MM.1S (cell line): ENCODE data around the gene SPDYE1.

ENCODE experiments used
- DNase-seq: peaks from one replicate; pipeline ENCODE4 v3.0.0-alpha.2; 2015
- H2AFZ ChIP-seq: fragments of 300-600 bp; sonication (generic); 2 replicates; pipeline ENCODE4 v1.6.0; 2016; ENCODE audit warnings: antibody characterized with exemption, low read length
- H3F3A ChIP-seq: fragments of 300-600 bp; sonication (generic); 2 replicates; pipeline ENCODE4 v1.6.1; 2016; ENCODE audit warnings: mild to moderate bottlenecking, antibody characterized with exemption, low read length, moderate library complexity, mixed read lengths; ENCODE audit not compliant: insufficient read depth
- H3K27ac ChIP-seq: fragments of 300-600 bp; sonication (generic); 2 replicates; pipeline ENCODE4 v1.5.1; 2016; ENCODE audit warnings: mild to moderate bottlenecking, low read length
- H3K27me3 ChIP-seq: fragments of 300-600 bp; sonication (generic); replicated peaks from 2 replicates; pipeline ENCODE4 v1.6.0; 2016; ENCODE audit warnings: low read length; ENCODE audit not compliant: insufficient read depth
- H3K36me3 ChIP-seq: fragments of 300-600 bp; sonication (generic); replicated peaks from 2 replicates; pipeline ENCODE4 v1.6.1; 2016; ENCODE audit warnings: mild to moderate bottlenecking, low read length, mixed read lengths; ENCODE audit not compliant: insufficient read depth
- H3K4me1 ChIP-seq: fragments of 300-600 bp; sonication (generic); 2 replicates; pipeline ENCODE4 v1.6.1; 2016; ENCODE audit warnings: low read length, mixed read lengths
- H3K4me2 ChIP-seq: fragments of 300-600 bp; sonication (generic); 2 replicates; pipeline ENCODE4 v1.6.0; 2016; ENCODE audit warnings: low read depth, low read length
- H3K4me3 ChIP-seq: fragments of 300-600 bp; sonication (generic); 2 replicates; pipeline ENCODE4 v1.5.1; 2016; ENCODE audit warnings: low read length, mixed read lengths
- H3K79me2 ChIP-seq: fragments of 300-600 bp; sonication (generic); 2 replicates; pipeline ENCODE4 v1.6.1; 2016; ENCODE audit warnings: mixed run types, low read length, mixed read lengths
- H3K9ac ChIP-seq: fragments of 300-600 bp; sonication (generic); 2 replicates; pipeline ENCODE4 v1.6.1; 2016; ENCODE audit warnings: low read length, mixed read lengths
- H3K9me2 ChIP-seq: fragments of 300-600 bp; sonication (generic); replicated peaks from 2 replicates; pipeline ENCODE4 v1.6.1; 2016; ENCODE audit warnings: mild to moderate bottlenecking, low read length, mixed read lengths; ENCODE audit not compliant: insufficient read depth
- H3K9me3 ChIP-seq: fragments of 300-600 bp; sonication (generic); replicated peaks from 2 replicates; pipeline ENCODE4 v1.6.1; 2016; ENCODE audit warnings: mild to moderate bottlenecking, low read length, mixed read lengths; ENCODE audit not compliant: insufficient read depth
- H4K20me1 ChIP-seq: fragments of 300-600 bp; sonication (generic); 2 replicates; pipeline ENCODE4 v1.6.1; 2016; ENCODE audit warnings: mild to moderate bottlenecking, low read length, moderate library complexity, mixed read lengths; ENCODE audit not compliant: insufficient read depth
- EZH2 ChIP-seq: fragments of 300-600 bp; sonication (generic); optimal IDR thresholded peaks from 2 replicates; pipeline ENCODE3; 2017; ENCODE audit warnings: low read depth, mild to moderate bottlenecking, antibody characterized with exemption, low read length, mixed read lengths
- EZH2phosphoT487 ChIP-seq: fragments of 300-600 bp; sonication (generic); IDR thresholded peaks from 2 replicates; pipeline ENCODE4 v1.6.1; 2018; ENCODE audit warnings: antibody characterized with exemption, low read length
- TF ChIP-seq, protein P1 (sequence below): fragments of 300-600 bp; sonication (generic); IDR thresholded peaks from 2 replicates; pipeline ENCODE4 v1.5.1; 2016; ENCODE audit warnings: antibody characterized with exemption, low read length, mixed read lengths

Gene SPDYE1

DNA sequence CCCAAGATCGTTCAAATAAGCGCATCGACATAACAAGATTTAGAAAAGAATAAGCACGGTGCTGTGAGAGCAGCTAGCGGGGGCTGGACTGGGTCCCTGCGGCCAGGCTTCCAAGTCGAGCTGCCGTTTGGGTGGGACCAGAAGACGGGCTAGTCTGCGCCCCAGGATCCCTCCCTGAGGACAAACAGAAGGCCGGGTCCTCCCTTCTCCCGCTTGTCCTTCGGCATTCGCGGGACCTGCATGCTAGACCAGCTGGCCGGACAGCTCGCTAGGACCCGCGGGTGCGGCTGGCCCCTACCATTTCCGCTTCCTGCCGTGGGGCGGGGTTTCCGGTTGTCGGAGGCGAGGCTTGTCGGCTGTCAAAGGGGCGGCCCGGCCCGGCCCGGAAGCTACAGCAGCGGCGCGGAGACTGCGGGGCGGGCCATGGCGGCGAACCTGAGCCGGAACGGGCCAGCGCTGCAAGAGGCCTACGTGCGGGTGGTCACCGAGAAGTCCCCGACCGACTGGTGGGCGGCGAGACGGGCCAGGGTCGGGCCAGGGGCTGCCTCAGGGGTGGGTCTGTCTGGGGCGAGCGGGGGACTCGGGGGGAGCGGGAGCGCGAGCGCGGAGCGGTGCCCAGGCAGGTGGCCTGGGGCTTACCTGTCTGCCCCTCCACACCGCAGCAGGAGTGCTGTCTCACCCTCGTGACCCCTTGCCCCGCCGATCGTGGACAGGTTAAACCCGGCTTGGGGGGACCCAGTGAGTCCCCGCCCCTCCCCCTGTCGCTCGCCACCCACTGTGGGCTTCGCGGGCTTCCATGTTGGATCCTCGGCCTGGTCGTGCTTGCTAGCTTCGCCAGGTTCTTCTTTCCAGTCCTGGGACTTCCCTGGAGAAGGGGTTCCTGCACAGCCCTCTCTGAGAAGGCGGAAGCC lies 46.9 kb downstream of the SPDYE1 start, which contains the start of gene DBNL:
Gene DBNL, plus strand, starts transcription at position 388 of the 911 bp plus-strand sequence. Its CDS starts 36 bp downstream, at position 424.
- H4K20me1 ChIP-seq = peaks cover 7% of the 10 kb centered on the region; the same call in 1 of the 2 replicates
- H3K79me2 ChIP-seq = peaks cover 48% of the 10 kb centered on the region
- peak within 1 kb of the TSS; percentile 81 for H3K4me2 ChIP-seq
- peaks cover 25% of the 10 kb centered on the region; the same call in 1 of the 2 replicates for H3F3A ChIP-seq
- TF ChIP-seq, protein P1, sequence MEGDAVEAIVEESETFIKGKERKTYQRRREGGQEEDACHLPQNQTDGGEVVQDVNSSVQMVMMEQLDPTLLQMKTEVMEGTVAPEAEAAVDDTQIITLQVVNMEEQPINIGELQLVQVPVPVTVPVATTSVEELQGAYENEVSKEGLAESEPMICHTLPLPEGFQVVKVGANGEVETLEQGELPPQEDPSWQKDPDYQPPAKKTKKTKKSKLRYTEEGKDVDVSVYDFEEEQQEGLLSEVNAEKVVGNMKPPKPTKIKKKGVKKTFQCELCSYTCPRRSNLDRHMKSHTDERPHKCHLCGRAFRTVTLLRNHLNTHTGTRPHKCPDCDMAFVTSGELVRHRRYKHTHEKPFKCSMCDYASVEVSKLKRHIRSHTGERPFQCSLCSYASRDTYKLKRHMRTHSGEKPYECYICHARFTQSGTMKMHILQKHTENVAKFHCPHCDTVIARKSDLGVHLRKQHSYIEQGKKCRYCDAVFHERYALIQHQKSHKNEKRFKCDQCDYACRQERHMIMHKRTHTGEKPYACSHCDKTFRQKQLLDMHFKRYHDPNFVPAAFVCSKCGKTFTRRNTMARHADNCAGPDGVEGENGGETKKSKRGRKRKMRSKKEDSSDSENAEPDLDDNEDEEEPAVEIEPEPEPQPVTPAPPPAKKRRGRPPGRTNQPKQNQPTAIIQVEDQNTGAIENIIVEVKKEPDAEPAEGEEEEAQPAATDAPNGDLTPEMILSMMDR = no peak
- TF ChIP-seq EZH2phosphoT487 (no peak), EZH2 (no peak)
- peak within 1 kb of the TSS; percentile 85 for H2AFZ ChIP-seq
- H3K9ac ChIP-seq = peak within 1 kb of the TSS; percentile 90
- H3K36me3 ChIP-seq = no peaks in the 10 kb centered on the region
- no peaks in the 10 kb centered on the region for H3K9me2 ChIP-seq
- H3K4me3 ChIP-seq = peak within 1 kb of the TSS; percentile 94
- H3K4me1 ChIP-seq = peaks cover 23% of the 10 kb centered on the region
- peak within 1 kb of the TSS; percentile 66 for H3K27ac ChIP-seq
- peak; percentile 93 for DNase-seq
- H3K9me3 ChIP-seq = no peaks in the 10 kb centered on the region
- H3K27me3 ChIP-seq = no peaks in the 10 kb centered on the region

DNA sequence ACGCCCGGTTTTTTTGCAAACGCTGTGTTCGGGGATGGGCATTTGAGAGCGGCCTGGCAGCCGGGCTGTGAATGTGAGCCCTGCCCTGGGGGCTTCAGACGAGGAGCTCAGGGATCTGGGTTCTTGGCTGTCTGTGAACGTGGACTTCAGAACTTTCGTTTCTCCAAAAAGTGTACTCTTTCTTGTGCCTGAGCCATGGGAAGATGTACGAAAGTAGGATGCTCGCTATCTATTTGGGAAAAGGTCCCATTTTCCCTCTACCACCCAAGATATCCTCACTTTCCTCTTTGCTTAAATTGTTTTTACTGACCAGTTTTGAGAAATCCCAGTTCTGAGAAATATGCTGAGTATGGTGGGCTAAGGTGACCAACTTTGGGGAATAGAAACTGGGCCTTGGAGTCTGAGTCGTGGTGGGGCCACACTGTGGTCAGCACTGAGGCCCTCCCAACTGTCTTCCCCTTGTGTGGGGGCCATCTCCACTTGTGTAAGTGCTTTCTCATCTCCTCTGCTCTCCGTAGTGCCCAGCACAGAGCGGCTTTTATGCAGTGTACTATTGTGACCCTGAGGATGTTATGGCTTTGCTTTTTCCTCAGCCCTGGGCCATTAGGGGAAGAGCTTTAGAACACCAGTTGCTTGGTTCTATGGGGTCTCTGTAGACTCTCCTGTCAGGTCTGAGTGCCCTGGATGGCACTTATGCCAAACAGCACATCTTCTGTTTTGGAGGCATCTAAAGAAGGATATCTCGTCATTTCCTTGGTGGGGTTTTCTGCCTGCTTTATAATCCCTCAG lies 47.7 kb downstream of the SPDYE1 start:
- H3K9ac ChIP-seq = peak overlapping the region; percentile 90
- H4K20me1 ChIP-seq = peaks cover 8% of the 10 kb centered on the region; the same call in 1 of the 2 replicates
- peak overlapping the region; percentile 66; the same call in 1 of the 2 replicates for H3K27ac ChIP-seq
- DNase-seq = peak; percentile 54
- H3K36me3 ChIP-seq = 0 out of 2 replicates have a peak, but pooled peaks cover 4% of the 10 kb centered on the region
- peak overlapping the region; percentile 94 for H3K4me3 ChIP-seq
- no peaks in the 10 kb centered on the region for H3K9me3 ChIP-seq
- TF ChIP-seq EZH2 (no peak), EZH2phosphoT487 (no peak)
- TF ChIP-seq, protein P1 = no peak
- H3K79me2 ChIP-seq = peaks cover 56% of the 10 kb centered on the region
- H3K9me2 ChIP-seq = no peaks in the 10 kb centered on the region
- H3K4me2 ChIP-seq = peak overlapping the region; percentile 81
- peak overlapping the region; percentile 85 for H2AFZ ChIP-seq
- peaks cover 23% of the 10 kb centered on the region for H3K4me1 ChIP-seq
- H3K27me3 ChIP-seq = no peaks in the 10 kb centered on the region
- H3F3A ChIP-seq = peaks cover 25% of the 10 kb centered on the region; the same call in 1 of the 2 replicates

DNA sequence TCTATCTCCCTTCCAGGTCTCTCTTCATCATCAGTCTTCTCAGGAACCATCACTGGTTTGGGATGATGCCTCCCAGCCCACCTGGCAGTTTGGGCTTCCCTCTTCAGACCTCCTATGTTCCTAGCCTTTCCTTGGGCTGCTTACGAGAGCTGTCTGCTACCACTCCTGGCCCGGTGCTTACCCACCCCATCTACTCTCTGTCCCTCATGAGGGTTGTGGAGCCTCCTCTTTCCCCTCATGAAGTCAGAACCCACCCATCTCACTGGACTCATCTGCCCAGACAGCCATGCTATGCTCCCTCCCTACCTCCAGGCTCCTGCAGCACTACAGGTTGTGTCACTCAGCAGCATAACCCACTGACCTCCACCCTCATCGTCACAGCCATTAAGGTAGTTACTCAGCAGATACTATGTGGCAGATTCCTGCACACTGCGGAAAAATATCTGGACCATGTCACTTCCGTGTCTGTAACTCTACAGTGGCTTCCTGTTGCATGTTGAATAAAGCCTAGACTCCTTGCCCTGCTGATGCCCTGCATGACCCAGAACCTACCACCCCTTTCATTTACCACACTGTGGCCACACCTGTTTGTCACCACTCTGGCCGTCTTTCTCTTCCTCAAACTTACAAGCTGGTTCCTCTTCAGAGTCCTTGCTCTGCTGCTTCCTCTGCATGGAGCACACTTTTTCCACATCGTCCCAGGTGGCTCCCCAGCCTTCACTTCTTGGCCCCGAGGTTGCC lies 48.8 kb downstream of the SPDYE1 start:
- H3K27ac ChIP-seq = peak overlapping the region; percentile 66
- DNase-seq = peak; percentile 52
- peaks cover 8% of the 10 kb centered on the region; the same call in 1 of the 2 replicates for H4K20me1 ChIP-seq
- H3K36me3 ChIP-seq = peaks cover 4% of the 10 kb centered on the region; the same call in 1 of the 2 replicates
- no peaks in the 10 kb centered on the region for H3K9me2 ChIP-seq
- H3K4me3 ChIP-seq = peak overlapping the region; percentile 10; the same call in 1 of the 2 replicates
- peaks cover 67% of the 10 kb centered on the region for H3K79me2 ChIP-seq
- peaks cover 25% of the 10 kb centered on the region; the same call in 1 of the 2 replicates for H3F3A ChIP-seq
- H3K9ac ChIP-seq = peak overlapping the region; percentile 16; the same call in 1 of the 2 replicates
- peaks cover 23% of the 10 kb centered on the region for H3K4me1 ChIP-seq
- H2AFZ ChIP-seq = no peak overlapping the region
- H3K4me2 ChIP-seq = peak overlapping the region; percentile 81
- TF ChIP-seq, protein P1 = no peak
- no peak for TF ChIP-seq EZH2phosphoT487
- no peak for TF ChIP-seq EZH2
- H3K9me3 ChIP-seq = no peaks in the 10 kb centered on the region
- H3K27me3 ChIP-seq = no peaks in the 10 kb centered on the region
